Gastrocnemius medialis (tissue), 4 donors: ENCODE data around the gene LGALS1.

Experiments used
- POLR2A ChIP-seq, 2 donors: fragments of 450-650 bp; IDR thresholded peaks; one replicate each; pipeline ENCODE4 v1.6.1; 2017; ENCODE audit warnings: antibody characterized with exemption in 2 of 2, mild to moderate bottlenecking in 2 of 2, moderate library complexity in 2 of 2
- TF ChIP-seq, protein P1 (sequence below), 5 experiments: fragments of 450-650 bp in 3 of 5; fragments of 200-600 bp in 2 of 5; sonication (generic) in 2 of 5; IDR thresholded peaks in 4 of 5; conservative IDR thresholded peaks in 1 of 5; 1 replicate in 4 of 5; 2 replicates in 1 of 5; pipeline ENCODE4 v1.5.1; 2016 to 2019; ENCODE audit warnings: antibody characterized with exemption in 5 of 5, mild to moderate bottlenecking in 3 of 5, moderate library complexity in 3 of 5

GRCh38 chr22:37636186-37636948 lies 39.1 kb upstream of the LGALS1 start:
- TF ChIP-seq, protein P1, sequence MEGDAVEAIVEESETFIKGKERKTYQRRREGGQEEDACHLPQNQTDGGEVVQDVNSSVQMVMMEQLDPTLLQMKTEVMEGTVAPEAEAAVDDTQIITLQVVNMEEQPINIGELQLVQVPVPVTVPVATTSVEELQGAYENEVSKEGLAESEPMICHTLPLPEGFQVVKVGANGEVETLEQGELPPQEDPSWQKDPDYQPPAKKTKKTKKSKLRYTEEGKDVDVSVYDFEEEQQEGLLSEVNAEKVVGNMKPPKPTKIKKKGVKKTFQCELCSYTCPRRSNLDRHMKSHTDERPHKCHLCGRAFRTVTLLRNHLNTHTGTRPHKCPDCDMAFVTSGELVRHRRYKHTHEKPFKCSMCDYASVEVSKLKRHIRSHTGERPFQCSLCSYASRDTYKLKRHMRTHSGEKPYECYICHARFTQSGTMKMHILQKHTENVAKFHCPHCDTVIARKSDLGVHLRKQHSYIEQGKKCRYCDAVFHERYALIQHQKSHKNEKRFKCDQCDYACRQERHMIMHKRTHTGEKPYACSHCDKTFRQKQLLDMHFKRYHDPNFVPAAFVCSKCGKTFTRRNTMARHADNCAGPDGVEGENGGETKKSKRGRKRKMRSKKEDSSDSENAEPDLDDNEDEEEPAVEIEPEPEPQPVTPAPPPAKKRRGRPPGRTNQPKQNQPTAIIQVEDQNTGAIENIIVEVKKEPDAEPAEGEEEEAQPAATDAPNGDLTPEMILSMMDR (IDR thresholded peaks at IDR 0.05 in 4 of 5, conservative IDR thresholded peaks at IDR 0.05 in 1 of 5) = no peak
- no peak for TF ChIP-seq POLR2A (IDR thresholded peaks at IDR 0.05)
